ENCODE data around the gene GPR139.

Gene GPR139

GRCh38 chr16:20053336-20053735, 20.4 kb downstream of the GPR139 start:
- no peak for DNase-seq (ENCODE audit: low read depth in 2 of 2)

GRCh38 chr16:20051611-20052010, 22.1 kb downstream of the GPR139 start:
- DNase-seq (ENCODE audit: low read depth in 2 of 2) = no peak

- no peak for DNase-seq (ENCODE audit: low read depth in 2 of 2)
These were observed 22.5 kb downstream of the GPR139 start for GRCh38 chr16:20051147-20051546.

GRCh38 chr16:20049831-20050230, 23.9 kb downstream of the GPR139 start:
- DNase-seq (ENCODE audit: low read depth in 2 of 2) = no peak

- no peak for DNase-seq (ENCODE audit: low read depth in 2 of 2)
These were observed 27.8 kb downstream of the GPR139 start for GRCh38 chr16:20045886-20046285.

GRCh38 chr16:20042848-20043247, 30.8 kb downstream of the GPR139 start:
- DNase-seq (ENCODE audit: low read depth in 2 of 2) = no peak

GRCh38 chr16:20041924-20042596, 31.6 kb downstream of the GPR139 start:
- DNase-seq (ENCODE audit: low read depth in 2 of 2) = no peak

GRCh38 chr16:20040011-20040410, 33.7 kb downstream of the GPR139 start:
- no peak for DNase-seq (ENCODE audit: low read depth in 2 of 2)

GRCh38 chr16:20029611-20030010, 44.1 kb downstream of the GPR139 start:
- no peak for DNase-seq (ENCODE audit: low read depth in 2 of 2)

- no peak for DNase-seq (ENCODE audit: low read depth in 2 of 2)
These were observed 47.2 kb downstream of the GPR139 start for GRCh38 chr16:20026361-20027072.

GRCh38 chr16:20023190-20023589, 50.5 kb downstream of the GPR139 start:
- no peak for DNase-seq (ENCODE audit: low read depth in 2 of 2)

- no peak for DNase-seq (ENCODE audit: low read depth in 2 of 2)
These were observed 52.7 kb downstream of the GPR139 start for GRCh38 chr16:20020976-20021375.

GRCh38 chr16:20020083-20020482, 53.6 kb downstream of the GPR139 start:
- DNase-seq (ENCODE audit: low read depth in 2 of 2) = no peak

GRCh38 chr16:20016234-20016633, 57.5 kb downstream of the GPR139 start:
- DNase-seq (ENCODE audit: low read depth in 2 of 2) = no peak

- DNase-seq (ENCODE audit: low read depth in 2 of 2) = no peak
These were observed 68.8 kb downstream of the GPR139 start for GRCh38 chr16:20004931-20005330.

- DNase-seq (ENCODE audit: low read depth in 2 of 2) = no peak
These were observed 70.8 kb downstream of the GPR139 start for GRCh38 chr16:20002936-20003335.

GRCh38 chr16:20001856-20002707, 71.6 kb downstream of the GPR139 start:
- DNase-seq (ENCODE audit: low read depth in 2 of 2) = no peak

GRCh38 chr16:19997734-19998133, 76.0 kb downstream of the GPR139 start:
- DNase-seq (ENCODE audit: low read depth in 2 of 2) = no peak

- DNase-seq (ENCODE audit: low read depth in 2 of 2) = no peak
These were observed 76.4 kb downstream of the GPR139 start for GRCh38 chr16:19997264-19997663.

- DNase-seq (ENCODE audit: low read depth in 2 of 2) = no peak
These were observed 79.1 kb downstream of the GPR139 start for GRCh38 chr16:19994466-19995170.

- no peak for DNase-seq (ENCODE audit: low read depth in 2 of 2)
These were observed 82.1 kb downstream of the GPR139 start for GRCh38 chr16:19991614-19992013.

- DNase-seq (ENCODE audit: low read depth in 2 of 2) = no peak
These were observed 89.6 kb downstream of the GPR139 start for GRCh38 chr16:19984135-19984534.

Measured in stimulated activated CD8-positive, alpha-beta memory T cell treated with anti-CD3 and anti-CD28 coated beads, Interleukin-2, amount 100 ng/mL, for 48 hours (primary cell).